Activated naive CD4-positive, alpha-beta T cell (primary cell): ENCODE data around the gene SELENOK.
A peak's percentile ranks its signal among the peaks of the same experiment; 100 is the strongest.

Experiments
- DNase-seq, 4 experiments: peaks; one replicate each; lab custom pipeline; 2025; lab: John Stamatoyannopoulos, UW

Gene SELENOK

DNA sequence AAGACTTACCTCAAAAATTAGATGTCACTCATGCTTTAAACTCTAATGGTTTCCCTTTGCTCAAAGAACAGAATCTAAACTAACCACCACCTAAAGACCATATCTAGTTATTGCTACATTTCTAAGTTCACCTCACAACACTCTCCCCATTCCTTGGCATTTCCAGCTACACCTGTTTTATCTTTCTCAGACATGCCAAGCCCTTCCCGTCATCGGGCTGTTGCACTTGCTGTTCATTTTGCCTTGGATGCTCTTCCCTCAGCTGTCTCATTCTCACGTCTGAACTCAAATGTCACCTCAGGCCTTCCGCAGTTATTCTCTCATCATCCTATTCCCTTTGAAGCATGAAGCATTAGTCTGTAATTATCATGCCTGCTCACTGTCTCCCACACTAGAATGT is 8.7 kb downstream of the SELENOK start:
- DNase-seq, result no peak

DNA sequence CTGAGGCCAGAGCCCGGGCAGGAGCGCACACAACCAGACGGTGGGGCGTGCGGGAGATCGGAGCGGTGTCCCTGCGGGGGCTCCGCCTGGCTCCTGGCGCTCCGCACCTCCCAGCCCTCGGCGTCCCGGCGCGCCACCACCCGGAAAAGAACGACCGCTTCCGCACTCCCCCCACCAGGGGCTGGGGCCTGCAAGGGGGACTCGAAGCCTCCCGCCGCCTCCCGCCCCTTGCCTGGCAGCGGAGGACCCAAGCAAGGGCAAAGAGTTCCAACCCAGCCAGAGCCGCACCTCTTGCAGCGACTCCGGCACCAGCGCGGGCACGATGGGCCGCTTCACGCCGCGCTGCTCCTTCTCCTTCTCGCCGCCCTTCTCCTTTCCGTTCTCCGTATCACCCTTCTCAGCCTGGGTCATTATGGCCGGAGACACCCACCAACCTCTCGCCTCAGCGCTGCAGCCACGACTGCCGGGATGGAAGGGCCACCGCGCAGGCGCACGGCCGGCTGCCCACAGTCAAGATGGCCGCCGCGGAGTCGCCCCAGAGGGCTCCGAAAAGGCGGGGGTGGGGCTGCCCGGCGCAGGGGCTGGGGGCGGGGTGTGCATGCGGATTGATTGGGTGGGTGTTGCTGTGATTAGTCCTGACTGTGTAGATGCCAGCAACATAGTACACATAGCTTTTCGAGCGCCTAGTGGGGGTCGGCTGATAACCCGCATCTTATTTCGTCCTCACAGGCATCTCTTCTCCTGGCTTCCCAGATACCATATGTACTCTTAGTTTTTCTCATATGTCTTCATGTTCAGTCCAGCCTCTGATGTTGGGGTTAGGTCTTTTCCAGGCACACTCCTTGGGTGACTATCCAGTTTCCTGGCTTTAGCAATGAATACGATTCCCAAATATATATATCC is 9.7 kb downstream of the SELENOK start, which contains the start of gene ACTR8:
Gene ACTR8, minus strand, starts transcription at position 462 of the 903 bp plus-strand sequence. Its CDS starts 51 bp downstream, at position 411.
- peak; percentile 56 to 81 (median 70) for DNase-seq

DNA sequence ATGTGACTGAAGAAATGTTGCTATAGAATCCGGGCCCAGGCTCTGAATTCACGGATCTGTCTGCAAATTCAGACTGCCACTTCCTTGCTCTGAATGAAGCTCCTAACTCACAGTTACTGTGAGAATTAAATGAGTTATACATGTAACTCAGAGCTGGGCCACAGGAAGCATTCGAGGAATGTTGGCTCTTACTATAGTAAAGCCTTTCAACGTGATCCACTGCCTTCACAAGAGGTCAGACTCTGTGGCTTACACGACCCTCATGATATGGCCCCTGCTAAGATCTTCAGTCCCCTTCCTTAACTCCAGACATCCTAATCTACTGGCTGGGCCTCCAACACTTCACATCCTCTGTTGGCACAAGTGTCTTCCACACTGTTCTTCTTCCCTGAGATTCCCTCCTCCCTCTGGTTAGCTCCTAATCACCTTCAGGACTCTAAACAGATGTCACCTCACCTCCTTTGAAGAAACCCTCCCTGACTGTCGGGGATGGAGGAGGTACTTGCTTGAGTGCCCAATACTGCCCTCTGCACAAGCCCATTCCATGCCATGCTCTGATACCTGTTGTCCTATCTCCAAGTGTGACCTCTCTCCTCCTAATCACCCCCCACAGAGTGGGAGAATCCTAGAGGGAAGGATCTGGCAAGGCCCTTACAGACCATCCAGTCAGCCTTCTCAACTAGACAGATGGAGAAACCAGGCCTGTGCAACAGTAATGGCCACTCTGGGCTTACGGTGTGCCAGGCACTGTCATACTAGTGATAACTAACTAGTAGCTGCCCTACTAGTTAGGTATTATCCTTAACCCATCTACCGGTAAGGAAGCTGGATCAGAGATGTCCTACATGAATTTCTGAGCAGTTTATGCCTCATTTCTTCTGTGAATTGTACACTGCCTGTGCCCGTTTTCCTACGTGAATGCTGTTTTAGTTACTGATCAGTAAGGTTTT is 11.0 kb downstream of the SELENOK start:
- no peak for DNase-seq

DNA sequence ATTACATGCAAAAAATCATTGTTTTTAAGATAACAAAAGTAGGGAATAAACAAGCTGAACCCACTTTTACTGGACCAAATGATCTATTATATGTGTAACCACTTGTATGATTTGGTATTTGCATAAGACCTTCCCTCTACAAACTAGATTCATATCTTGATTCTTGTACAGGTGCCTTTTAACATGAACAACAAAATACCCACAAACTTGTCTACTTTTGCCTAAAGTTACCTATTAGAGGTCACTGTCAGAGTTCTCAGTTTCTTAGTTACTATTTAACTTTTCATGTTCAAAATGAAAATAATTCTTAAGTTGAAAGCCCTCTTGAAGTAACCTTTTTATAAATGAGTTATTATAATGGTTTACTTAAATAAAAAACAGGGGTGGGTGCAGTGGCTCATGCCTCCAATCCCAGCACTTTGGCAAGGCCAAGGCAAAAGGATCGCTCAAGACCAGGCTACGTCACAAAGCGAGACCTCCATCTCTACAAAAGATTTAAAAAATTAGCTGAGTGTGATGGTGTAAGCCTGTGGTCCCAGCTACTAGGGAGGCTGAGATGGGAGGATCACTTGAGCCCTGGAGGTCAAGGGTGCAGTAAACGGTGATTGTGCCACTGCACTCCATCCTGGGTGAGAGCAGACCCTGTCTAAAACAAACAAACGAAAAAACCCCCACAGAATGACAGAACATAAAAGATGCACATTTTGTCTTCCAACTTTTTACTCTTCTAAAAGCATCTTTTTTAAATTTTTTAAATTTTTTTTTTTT is 25.7 kb downstream of the SELENOK start:
- no peak for DNase-seq

DNA sequence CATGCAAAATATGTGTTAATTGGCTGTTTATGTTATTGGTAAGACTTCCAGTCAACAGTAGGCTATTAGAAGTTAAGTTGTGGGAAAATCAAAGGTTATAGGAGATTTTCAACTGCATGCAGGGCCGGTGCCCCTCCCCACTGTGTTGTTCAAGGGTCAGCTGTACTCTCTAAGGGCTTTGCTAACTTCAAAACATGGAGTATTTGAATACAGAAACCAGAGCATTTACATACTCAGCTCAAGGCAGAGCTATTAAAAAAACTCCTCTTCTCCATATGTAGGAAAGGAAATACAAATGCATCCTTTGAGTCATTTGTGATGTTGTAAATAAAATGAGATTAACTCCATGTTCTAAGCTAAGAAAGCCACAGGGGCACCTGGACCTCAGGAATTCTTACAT is 28.5 kb downstream of the SELENOK start:
- no peak for DNase-seq

DNA sequence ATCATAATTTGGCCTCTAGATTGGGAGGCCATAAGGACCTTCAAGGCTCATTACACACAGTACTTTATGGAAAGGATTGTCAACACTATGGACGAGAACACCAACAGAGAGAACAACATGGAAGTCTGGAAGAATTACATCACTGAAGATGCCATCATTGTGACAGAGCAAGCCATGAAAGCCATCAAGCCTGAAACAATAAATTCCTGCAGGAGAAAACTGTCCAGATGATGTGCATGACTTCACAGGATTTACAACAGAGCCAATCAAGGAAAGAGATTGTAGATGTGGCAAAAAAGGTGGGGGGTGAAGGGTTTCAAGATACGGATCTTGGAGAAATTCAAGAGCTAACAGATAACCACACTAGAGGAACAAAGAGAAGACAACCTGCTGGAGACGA is 29.4 kb downstream of the SELENOK start:
- DNase-seq, result no peak

DNA sequence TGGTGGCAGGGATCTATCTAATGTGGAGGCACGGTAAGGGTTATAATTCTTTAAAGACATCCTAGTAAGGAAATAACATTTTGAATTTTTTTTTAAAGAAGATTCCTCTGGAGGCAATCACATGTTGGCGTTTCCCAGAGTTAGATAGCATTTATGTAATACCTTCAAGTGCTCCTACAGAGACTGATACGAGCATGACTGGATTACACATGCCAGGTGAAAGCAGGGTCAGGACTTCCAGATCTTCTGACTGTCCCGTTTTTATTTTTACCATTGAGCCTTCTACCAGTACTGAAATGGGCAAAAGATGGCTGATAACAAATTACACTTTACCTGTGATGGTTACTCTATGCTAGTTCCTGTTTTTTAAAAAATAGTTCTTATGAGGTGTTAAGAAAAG is 31.5 kb downstream of the SELENOK start:
- no peak for DNase-seq

DNA sequence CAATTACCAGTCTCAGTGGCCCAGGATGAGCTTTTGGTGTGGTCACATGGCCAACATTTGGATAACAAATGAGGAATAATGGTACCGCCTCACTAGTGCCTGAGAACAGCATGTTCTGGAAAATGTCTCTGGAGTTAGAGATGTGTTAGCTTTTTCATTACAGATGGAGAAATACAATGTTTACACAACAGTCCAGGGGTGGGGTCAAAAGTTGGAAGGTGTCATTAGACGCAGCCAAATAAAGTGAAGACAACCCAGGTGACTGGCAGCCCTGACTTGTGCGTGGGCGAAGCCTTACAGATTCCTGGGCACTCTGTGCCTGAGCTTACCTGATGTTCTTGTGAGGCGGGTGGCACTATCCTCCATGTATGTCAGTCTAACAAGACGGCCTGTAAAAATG is 32.5 kb downstream of the SELENOK start:
- DNase-seq, result no peak

DNA sequence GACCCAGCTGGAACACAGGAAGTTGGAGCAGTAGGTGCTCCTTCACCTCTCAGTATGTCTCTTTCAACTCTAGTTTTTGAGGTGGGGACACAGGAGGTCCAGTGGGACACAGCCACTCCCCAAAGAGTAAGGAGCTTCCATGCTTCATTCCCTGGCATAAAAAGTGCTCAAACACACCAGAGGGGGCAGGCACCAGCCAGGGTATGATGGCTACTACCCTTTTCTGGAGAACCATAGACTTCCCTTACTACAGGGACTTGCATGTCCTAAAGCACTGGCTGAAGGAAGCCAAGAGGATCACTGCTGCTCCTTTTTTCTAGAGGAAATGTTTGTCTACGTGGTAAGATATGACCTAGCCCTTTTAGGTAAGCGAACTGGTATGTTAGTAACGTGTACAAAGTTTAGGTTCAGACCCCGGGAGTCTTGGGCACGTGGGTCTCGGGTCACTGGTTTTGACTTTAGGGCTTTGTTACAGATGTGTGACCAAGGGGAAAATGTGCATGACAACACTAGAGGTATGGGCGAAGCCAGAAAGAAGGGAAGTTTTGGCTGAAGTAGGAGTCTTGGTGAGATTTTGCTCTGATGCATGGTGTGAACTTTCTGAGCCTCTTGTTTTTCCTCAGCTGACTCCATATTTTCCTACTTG is 33.4 kb downstream of the SELENOK start:
- no peak for DNase-seq

DNA sequence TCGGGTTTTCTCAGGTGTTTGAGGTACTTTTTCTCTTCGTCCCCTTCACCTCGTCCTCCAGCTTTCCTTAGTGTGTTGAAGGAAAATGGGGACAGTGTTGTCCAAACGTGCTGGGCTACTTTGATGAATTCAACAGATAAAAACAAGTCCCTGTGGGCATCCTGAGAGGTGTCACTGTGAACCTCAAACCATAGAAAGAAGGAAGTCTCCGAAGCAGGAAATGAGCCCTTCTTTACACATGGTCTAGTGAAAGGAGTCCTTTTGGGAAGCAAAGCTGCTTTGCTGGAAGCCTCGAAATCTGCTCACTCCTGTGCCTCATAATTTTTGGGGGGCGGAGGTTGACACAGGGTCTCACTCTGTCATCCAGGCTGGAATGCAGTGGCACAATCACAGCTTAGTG is 34.7 kb downstream of the SELENOK start:
- DNase-seq, result no peak

DNA sequence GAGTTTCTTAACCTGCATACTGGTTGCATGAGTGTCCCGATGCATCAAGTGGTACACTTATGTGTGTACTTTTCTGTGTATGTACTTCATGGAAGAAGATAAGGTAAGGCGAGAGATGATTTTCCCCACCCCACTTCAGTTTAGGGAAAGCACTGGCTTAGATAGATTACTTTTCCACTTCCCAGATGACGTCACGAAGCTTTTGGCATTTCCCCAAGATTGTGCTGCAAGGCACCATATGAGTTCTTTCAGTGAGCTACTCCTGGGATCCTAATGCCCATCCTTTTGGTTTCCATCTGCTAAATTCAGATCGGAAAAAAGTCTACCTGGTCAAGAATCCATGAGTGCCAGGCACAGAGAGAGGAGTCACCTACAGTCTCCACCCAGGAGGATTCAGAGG is 40.8 kb downstream of the SELENOK start:
- no peak for DNase-seq

DNA sequence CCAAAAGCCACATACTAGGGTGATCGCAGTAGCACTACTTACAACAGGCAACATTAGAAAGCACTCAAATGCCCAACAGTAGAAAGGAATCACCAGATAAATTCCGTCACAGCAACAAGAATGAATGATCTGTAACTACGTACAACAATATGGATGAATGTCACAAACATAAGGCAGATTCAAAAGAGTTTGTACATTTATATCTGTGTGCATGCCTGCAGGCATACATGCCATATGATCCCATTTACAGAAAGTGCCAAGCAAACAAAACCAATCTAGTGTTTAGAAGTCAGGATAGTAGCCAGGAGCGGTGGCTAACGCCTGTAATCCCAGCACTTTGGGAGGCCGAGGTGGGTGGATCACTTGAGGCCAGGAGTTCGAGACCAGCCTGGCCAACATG is 41.7 kb downstream of the SELENOK start:
- DNase-seq, result no peak

DNA sequence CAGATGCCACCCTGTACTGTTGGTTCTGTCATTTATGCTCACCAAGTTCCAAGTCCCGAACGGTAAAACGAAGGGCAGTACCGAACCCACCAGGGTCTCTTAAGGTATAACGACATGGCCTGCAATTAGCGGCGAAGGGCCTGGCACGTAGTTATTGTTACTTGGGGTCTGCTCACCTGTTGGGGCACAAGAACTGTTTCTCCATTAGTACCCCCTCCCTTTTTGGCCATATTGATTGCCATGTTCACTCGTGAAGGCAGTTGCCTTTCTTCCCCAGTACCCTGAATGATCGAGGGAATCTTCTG is 44.9 kb downstream of the SELENOK start:
- no peak for DNase-seq

DNA sequence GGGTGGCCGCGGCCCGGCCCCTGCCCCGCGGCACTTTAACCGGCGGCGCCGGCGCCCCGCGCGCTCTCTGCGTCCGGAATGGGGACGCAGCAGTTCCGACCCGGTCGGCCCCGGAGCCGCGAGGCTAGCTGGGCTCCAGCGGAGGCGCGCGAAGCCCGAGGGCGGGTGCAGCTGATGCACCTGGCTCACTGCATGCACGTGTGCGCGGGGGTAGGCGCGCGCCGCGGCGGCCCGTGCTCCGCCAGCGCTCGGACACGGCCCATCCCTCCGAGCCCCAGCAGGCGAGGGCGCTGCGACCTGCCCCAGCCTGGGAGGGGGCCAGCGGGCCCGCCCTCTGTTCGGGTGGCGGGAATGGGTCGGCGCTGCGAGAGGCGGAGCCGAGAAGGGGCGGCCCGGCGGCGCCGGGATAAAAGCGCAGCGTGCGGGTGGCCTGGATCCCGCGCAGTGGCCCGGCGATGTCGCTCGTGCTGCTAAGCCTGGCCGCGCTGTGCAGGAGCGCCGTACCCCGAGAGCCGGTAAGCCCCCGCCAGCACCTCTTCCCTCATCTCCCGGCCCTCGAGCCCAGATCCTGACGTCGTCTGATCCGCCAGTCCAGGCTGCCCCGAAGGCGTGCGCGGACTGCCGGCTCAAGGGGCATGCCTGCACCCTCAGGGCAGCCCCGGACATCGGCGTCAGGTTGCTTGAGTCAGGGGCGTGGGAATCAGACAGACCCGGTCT is 45.4 kb downstream of the SELENOK start, which contains the start of the genes CHDH and IL17RB:
Gene CHDH, minus strand, starts transcription at position 286 of the 717 bp plus-strand sequence. CDS start 22,411 bp downstream, outside the sequence.
Gene IL17RB, plus strand, starts transcription at position 435 of the 717 bp plus-strand sequence. Its CDS starts 21 bp downstream, at position 456.
- no peak for DNase-seq

DNA sequence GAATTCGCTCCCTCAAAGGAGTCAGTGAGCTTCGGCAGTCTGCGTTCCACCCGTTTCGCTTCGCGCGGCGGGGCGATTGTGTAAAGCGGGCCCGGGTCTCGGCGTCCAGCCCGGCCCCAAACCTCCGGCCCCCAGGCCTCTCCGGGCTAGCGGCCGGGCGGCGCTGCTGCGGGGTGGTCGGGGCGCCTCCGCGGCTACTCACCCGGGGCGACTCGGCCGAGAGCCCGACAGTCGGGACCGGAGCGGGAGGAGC is 45.9 kb downstream of the SELENOK start:
- DNase-seq, result no peak

DNA sequence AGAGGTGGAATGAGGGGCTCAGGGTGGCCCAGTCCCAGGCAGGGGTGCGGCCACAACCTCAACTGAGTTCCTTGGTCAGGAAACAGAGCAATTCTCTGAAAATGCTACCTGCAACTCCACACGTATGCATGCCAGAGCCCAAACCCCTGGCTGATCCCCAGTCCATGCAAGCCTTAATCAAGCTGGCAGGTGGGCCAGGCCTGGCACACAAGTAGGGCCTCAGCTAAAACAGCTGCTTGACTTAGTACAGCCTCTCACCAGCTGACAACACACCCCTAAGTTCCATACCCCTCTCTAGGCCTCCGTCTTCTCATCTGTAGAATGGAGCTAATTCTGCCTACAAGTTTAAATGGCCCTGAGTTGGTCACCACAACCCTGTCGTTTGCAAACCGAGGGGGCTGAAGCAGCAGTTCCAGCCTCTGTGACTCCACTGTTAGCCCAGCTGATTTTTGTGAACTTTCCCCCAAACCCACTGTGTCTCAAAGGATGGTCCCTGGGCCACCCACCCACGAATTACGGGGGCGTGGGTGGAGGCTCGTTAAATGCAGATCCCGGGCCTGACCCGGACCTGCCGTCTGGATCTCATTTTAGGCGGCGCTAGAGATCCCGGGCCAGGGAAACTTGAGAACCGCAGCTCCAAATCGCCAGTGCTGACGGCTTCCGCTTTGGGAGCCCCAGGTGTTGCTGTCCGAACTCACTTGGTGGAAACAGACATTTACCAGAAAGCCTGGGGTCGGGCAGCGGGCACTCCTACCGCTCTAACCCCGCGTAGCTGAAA is 46.4 kb downstream of the SELENOK start:
- no peak for DNase-seq

DNA sequence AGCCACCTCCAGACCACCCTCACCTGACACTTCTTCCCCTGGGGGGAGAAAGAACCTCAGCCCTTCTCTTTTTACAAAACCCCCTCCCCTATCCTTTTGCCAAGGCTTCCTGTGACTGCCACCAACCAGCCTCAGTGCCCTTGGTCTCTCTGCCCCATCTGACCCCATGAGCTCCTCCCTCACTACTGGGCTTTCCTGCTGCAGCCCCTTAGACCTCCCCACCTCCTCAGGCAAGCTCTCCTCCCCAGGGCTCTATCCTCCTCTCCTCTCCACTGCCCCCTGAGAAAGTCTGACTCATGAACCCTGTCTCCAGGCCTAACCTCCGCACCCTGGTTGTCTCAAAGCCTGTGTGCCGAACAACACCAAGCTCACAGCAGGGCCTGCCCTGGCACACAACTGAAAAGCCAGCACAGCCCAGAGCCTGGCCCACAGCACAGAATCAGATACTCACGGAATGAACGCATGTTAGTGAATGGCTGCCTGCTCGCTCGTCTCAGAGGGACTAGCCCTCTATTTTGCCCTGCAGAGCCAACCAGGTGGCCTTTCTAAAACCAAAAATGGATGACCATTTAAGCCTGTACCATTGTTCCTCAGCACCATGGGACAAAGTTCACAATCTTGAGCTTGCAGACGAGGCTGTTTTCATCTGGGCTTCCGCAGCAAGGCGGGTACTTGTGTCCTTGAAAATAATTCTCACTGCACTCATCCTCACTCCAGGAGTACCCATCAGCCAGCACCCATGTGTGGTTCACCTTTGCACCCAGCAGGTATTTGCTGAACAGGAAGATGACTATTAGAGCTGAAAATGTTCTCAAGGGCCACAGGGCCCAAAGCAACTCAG is 47.2 kb downstream of the SELENOK start:
- DNase-seq, result no peak

DNA sequence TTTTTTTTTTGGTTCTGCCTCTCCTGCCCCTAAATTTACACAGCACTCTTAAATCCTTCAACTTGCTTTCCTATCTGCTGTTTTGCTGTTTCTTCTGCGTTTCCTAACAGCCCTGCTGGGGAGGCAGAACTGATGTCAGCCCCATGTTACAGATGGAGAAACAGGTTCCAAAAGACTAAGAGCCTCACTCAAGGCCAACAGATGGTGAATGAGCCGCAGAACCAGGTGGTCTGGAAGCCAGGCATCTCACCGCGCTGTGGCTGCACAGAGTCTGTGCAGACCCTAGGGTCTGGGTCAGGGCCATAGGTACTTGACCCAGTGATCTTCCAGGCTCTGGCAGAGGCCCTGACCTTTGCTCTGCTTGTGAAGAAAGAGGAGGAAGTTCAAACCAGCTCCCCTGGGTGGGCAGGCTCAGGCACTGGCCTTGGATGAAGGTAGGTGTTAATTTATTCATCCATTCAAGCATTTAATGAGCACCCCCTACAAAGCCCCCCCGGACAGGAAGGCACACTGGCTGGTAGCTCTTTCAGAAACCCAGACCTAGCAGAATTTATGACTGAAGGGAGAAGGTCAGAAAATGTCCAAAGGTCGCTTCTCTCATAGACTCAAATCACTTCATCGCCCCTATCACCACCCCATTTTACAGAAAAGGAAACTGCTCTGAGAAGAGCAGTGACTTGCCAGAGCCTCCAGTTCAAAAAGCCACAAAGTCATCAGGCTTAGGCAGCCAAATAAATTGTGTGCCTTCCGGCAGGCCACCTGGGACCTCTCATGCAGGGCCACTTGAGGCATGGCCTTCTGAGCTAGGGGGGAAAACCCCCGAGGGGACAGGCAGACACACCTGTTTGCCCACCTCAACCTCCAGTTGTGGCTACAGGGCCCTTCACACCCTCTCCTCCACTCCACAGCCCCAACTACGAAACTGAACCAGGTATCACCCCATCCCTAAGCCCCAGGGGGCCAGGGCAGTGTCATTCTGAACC is 48.2 kb downstream of the SELENOK start:
- DNase-seq, result no peak
